Stimulated activated CD8-positive, alpha-beta memory T cell treated with anti-CD3 and anti-CD28 coated beads, Interleukin-2, amount 100 ng/mL, for 48 hours (primary cell): Measurements from ENCODE around the gene GNB1.
"Not testable (repeated sequence)": the region's sequence is repeated elsewhere in the genome, so short reads cannot be mapped to it uniquely, and the experiment has no call there.

Experiments used
- DNase-seq, 2 donors: peaks; one replicate each; pipeline ENCODE4 v3.0.0-alpha.2; 2020; ENCODE audit warnings: low read depth in 2 of 2

The GNB1 gene

DNA sequence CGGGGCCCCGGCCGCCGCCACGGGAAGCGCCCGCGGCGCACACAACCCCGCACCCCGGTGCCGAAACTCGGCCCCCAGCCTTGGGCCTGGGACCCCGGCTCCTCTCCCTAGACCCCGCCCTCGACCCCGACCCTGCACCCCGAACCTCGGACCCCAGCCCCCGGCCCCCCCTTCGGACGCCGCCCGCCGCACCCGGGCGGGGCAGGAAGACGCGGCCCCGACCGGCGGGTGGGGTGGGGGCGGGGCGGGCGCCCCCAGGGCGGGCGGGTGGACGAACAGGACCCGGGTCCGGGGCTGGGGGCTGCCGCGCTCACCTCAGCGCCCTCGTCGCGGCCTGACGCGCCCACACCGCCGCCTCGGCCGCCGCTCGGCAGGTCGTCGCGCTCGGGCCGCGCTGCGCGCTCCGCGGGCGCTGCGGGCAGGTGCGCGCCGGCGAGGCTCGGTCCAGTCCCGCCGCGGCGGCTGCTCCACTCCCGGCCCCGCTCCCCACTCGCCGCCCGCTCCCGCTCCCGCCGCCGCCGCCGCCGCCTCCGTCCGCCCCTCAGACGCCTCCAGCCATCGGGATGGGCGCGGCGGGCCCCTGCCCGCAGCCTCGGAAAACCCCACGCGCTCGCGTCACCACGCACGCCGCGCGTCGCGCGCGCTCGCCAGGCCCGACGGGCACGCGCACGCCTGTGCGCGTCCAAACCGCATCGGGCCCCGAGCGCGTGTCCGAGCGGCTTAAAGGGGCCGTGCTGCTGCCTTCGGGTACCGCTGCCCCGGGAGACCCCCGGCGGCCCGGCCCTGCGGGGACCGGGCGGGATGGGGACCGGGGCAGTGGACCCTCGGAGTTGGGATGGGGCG lies at the start of gene GNB1:
Gene GNB1, minus strand, starts transcription at position 582 of the 843 bp plus-strand sequence. CDS start 65,634 bp downstream, outside the sequence.
- peak; percentile 82 to 86 for DNase-seq

DNA sequence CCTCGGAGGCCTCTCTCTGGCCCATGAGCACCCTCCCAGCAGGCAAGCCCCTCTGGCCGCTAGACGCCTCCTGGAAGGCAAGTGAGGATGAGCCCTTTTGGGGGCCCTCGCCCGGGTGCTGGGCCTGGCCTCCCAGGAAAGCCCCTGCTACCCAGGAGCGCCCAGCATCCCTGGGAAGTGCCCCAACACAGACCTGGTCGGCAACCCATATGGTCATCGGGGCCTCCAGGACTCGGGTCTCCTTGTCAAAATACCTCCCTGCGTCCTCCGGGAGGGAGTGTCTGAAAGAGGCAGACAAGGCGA lies 49.2 kb upstream of the GNB1 start:
- no peak for DNase-seq

DNA sequence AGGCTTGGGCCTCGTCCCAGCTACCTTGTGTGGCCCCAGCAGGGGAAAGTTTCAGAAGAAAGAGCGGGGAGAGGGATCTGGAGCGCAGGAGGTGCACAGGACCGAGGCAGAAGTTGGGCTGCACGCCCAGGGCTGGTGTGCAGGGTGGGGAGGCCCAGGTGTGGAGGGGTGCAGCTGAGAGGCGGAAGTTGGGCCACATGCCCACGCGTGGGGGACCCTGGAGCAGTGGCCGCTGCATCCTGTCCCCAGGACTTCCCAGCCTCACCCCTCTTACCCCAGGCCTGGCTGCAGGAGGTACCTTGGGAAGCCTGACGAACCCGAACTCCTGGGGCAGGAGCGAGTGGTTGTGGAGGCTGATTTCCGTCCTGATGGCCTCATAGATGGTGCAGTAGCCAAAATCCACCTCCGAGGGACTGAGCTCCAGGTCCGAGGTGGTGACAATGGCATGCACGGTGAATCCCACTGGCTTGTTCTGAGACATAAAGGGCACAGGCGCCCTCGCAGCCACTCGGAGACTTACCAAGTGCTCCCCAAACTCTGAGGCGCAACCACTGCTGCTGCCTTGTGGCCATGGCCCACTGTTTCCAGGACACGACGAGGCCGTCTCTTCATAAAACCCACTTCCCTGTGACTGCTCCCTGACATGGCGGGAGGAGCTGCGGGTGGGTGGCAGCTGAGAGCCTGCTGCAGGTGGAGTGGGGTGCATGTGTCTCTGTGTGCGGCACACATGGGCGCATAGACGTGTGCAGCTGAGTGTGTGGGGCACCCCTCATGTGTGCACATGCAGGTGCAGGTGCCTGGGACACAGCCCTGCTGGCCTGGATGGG lies 48.6 kb upstream of the GNB1 start:
- DNase-seq: no peak

DNA sequence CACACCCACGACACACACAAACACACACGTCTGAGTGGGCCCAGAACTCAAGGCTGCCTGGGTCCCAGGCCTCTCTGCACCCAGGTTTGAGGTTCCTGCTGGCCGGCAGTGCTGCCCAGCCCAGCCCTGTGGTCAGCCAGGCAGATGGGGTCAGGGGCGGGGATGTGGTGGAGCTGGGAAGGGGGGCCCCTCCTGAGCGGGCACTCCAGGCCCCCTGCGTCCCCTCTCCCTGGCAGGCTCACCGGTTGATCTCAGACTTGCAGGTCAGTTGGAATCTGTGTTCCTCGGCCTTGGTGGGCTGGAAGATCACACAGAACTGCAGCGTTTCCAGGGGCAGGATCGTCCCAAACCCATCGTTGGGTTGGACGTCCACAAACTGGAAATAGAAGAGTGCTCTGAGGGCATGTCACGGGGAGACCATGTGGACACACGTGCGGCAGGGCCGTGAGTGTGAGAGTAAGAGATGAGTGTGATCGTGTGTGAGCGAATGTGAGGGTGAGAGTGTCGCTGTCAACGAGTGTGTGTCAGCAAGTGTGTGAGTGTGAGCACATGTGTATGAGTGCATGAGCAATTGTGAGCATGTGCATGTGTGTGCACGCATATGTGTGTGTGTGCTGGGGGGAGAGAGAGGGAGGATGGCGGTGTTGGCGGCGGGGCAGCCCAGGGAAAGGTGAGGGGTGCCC lies 47.9 kb upstream of the GNB1 start:
- DNase-seq: no peak

DNA sequence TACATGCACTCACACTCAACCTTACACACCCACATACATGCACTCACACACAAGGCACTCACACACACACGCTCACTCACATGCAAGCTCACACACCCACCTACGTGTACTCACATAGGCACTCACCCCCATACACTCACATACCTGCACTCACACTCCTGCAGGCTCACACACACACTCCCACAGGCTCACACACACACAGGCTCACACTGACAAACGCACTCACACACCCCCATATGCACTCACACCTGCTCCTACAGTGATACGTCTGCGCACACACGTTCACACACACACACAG lies 47.3 kb upstream of the GNB1 start:
- DNase-seq: no peak

DNA sequence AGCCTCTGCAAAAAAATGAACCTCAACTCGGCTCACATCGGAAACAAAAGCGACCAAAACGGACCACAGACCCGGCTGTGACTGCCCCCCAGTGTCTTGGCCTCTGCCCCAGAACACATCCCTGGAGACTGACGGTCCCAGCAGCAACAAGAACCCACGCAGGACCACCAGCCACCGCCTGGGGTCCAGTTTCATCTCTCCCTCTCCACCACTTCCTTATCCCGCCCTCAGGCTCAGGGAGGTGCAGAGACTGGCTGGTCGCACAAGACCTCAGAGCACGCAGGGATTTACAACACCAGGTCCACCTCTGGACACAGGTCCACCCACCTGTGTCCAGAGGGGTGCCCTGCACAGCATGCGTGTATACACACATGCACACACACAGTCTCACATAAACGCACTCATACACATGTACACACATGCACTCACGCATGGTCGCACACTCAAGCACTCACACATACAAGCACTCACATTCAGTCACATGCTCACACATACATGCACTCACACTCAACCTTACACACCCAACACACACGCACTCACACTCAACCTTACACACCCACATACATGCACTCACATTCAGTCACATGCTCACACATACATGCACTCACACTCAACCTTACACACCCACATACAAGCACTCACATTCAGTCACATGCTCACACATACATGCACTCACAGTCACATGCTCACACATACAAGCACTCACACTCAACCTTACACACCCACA lies 46.8 kb upstream of the GNB1 start:
- no peak for DNase-seq

DNA sequence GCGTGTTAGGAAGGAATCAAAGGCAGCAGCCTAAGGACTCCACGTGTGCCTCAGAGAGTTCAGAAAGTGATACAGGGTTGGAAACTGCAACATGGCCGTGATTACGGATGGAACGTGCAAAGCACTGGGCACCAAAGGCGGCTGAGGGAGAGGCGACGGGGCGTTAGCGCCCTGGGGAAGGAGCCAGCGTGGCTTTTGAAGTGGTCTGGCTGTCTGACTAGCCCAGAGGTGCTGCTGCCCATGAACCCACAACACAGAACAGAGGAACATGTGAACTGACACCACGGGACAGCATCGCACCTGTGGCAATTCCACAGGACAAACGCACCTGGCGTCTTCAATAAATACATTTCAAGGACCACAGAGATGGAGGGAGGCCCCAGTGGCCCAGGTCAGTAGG lies 46.2 kb upstream of the GNB1 start:
- DNase-seq: no peak

DNA sequence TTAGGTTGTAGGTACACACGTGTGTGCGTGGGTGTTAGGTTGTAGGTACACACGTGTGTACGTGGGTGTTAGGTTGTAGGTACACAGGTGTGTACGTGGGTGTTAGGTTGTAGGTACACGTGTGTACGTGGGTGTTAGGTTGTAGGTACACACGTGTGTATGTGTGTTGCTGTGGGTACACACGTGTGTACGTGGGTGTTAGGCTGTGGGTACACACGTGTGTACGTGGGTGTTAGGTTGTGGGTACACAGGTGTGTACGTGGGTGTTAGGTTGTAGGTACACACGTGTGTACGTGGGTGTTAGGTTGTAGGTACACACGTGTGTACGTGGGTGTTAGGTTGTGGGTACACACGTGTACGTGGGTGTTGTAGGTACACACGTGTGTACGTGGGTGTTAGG lies 44.0 kb upstream of the GNB1 start:
- not testable (repeated sequence) for DNase-seq

DNA sequence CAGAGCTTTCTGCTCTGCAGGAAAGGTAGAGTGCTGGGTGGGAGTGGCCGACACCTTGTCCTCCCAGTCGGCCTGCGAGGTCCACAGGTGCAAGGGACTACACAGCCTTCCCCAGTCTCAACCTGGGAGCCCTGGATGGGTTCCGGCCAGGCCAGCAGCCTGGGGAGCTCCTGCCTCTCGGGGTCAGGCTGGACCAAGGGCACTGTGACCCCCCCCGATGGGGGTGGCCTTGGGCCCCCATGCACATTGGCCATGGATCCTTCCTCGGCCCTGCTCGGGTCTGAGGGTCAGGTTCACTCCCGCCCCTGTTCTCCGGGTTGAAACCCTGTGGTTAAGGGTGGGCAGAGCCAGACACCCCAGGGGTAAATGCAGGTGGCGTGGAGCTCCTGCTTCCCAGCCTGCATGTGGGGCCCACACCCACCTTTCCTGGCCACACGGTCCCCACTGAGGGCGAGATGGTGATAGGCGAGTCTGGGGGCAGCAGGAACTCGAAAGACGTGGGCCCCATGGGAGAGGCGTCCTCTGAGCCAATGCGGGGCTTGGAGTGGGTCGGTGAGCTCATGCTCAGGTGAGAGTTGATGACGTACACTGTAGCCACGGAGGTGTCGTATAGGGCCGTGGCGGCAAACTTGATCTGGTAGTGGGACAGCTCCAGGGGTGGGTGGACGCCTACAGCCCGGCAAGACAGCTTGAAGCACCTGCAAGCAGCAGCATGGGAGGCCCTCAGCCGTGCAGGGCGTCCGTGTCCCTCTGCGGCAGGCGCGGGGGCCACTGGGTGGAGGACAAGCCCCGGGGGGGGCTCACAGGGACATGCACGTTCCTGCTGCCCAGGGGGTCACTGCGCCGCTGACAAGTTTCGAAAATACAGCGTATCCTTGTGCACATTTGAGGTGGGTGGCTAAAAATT lies 39.0 kb upstream of the GNB1 start:
- DNase-seq: no peak

DNA sequence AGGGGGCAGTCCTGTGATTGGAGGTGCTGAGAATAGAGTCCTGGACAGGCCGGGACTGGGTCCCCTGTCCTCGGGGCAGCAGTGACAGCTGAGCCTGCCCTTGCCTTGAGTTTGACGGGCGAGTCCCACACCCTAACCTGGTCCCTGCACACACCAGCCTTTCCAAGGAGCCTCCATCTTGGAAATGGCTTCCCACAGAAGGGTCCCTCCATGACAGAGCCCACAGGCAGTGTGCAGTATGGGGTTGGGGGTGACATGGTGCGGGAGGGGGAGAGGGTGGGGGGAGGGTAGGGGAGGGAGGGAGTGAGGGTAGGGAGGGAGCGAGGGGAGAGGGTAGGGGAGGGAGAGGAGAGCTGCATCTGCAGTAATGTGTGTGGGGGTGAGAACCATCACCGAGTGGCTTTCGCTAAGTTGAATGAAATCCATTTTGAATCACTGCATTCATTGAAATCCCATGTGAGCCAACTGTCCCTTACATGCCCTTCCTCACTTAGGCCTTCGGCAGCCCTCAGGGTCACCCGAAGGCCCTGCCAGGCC lies 38.3 kb upstream of the GNB1 start:
- no peak for DNase-seq

DNA sequence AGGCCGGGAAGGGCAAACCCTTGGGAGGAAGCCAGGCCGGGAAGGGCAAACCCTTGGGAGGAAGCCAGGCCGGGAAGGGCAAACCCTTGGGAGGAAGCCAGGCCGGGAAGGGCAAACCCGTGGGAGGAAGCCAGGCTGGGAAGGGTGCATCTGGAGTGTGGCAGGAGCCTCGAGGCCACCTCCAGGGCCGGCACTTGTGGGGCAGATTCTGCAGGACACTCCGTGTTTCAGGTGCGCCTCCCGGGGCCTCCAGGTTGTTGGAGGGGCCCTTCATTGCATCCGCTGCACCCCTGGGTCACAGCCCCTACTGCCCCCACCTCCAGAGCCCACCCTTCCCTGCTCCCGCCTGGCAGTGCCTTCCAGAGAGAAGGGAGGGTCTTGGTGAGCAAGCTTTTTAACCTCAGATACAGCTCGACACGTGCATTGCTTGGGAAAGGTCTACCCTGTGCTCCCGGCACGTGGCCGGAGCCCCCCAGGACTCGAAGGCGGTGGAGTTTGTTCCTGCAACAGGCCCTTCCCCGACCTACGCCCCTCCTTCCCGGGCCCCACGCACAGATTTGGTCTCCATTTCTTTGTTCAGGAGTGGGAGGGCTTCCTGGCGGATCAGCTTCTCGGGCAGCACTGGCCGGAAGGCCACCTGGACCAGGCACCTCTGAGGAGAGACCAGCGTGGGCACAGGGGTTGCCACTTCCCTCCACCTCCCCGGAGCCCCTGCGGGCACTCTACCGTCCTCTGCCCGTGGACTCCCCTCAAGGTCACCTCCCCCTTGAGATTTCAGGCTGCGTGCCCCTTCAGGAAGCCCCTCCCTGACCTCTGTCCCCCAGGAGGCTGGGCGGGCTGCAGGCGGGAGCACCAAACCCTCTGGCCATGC lies 37.6 kb upstream of the GNB1 start:
- no peak for DNase-seq

DNA sequence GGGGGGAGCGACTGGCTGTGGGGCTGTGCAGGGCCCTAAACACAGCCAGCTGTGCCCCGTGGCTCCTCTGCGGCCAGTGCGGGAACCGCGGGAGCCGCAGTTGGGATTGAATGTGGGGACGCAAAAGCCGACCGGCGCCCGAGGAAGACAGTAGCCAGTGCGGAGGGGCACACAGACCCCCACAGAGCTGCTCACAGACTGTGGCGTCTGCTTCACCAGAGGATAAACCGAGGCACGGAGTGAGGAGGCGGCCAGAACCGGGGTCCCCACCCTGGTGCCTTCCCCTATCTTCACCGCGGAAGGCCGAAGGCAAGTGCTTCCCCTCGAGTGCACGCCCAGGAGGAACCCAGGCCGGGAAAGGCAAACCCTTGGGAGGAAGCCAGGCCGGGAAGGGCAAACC lies 36.9 kb upstream of the GNB1 start:
- DNase-seq: no peak

DNA sequence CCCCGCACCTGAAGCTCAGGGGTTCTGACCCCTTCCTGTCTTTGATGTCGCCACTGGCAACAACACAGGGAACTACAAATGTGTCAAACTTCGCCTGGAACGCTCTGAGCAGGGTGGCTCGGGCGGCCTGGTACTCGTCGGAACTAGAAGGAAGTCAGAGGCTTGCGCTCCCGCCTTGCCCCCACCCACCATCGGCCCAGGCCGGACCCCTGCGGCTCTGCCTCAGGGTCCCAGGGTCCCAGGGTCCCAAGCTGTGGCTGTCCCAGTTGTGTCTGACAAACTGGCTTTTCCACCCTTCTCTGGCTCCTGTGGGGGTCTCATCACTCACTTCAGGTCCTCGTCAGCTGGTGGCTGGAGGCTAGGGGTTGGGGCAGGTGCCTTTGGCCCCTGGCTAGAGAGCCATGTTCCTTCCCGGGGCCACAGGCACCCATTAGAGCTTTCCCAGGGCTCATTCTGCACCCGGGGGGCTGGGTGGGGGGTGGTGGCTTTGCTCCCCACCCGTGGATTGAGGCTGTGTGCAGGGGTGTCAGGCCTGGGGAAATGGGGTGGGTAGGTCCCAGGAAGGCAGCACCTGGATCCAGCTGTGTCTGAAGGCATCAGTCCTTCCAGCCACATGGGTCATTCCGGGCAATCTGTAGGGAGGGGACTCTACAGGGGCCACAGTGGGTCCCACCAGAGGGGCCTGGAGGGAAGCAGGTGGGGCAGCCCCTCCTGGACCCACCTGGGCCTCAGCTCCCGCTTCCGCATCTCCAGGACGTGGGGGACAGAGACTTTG lies 36.2 kb upstream of the GNB1 start:
- DNase-seq: no peak

DNA sequence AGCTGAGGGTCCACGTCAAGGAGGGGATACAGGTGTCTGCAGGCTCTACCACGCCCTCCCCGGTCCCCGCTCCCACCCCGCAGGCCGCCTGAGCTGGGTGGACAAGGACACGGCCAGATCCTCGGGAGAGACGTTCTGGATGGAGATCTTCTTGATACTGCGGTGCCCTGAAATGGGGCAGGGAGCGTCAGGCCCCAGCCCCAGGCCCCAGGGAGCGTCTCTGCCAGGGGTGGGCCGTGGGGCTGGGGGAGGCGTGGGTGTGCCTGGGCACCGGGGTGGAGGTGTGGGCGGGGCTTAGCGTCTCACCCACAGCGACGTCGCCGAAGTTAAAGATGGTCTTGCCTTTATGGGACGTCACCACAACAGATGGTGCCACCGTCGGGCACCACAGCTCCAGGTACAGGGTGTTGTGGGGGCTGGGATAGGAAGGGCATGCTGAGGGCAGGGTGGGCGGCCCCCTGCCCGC lies 35.5 kb upstream of the GNB1 start:
- DNase-seq: no peak

DNA sequence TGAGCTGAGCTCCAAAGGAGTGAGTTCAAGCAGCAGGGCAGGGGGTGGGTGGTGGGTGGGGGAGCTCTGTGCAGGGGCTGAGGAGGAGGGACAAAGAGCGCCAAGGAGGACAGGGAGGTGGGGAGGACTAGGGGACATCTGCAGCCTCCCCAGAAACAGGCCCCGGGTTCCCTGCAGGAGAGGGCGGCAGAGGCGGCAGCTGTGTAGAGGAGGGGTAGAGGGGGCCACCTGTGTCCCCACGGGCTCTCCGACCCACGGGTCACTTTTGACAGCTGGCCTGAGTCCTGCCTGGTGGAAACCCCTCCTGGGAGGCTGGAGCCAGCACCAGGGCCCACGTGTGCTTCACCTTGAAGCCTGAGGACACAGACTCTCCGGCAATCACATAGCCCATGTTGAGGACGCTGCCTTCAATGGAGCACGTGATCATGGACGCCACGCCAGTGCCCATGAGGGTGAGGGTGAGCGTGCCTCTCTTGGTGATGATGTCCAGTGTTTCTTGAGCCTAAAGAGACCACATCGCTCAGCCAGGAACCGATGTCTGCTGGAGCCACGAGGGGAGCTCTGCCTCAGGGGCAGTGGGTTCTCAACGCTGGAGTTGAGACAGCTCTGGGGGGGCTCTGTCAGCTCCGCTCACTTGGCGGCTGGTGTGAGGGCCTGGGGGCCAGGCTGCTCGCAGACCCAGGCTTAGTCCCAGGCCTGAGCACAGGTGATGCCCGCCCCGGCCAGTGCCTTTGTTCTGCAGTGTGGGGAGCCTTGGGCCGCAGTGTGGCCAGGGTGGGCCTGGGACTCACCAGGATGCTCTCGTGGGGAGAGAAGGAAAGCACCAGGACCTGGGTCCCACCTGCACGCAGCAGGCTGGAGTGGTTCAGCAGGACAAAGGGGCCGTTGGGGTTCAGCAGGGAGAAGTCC lies 34.8 kb upstream of the GNB1 start:
- no peak for DNase-seq

DNA sequence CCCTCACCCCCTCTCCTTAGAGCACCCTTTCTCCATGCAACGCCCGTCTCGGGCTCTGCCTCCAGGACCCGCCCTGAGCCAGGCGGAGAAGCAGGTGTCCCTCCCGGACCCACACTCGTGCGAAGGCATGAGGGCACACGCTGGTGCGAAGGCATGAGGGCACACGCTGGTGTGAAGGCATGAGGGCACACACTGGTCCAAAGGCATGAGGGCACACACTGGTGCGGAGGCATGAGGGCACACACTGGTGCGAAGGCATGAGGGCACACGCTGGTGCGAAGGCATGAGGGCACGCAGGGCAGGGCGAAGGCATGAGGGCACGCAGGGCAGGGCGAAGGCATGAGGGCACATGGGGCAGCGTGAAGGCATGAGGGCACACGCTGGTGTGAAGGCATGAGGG lies 34.0 kb upstream of the GNB1 start:
- no peak for DNase-seq

DNA sequence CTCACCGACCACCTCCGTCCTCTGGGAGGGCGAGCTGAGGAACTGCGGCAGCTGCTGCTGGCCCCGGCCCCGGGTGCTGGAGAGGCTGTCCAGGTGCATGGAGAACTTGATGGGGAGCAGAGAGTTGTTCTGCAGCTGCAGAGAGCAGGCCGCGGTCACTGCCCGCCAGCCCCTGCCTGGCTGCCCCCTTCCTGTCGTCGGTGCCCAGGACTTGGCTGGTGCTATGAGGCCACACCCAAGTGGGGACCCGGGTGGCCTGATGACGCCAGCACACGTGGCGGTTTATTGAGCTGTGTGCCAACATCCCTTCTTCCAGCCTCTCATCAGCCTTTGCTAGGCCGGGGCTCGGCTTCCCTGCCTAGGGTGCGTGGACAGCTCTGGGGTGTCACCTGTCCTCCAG lies 33.5 kb upstream of the GNB1 start:
- DNase-seq: no peak
